Measurements from ENCODE around the gene ALPL.
"Not testable (repeated sequence)": the region's sequence is repeated elsewhere in the genome, so short reads cannot be mapped to it uniquely, and the experiment has no call there.

The ALPL gene

GRCh38 chr1:21509351-21510112 lies at the start of gene ALPL:
Gene ALPL, plus strand, starts transcription at chr1:21509423. Its CDS starts 44,659 bp downstream, at chr1:21554082.
- DNase-seq = no peak
- in situ Hi-C loops (cut with MboI; ENCODE audit: low pct_unique_long_range_greater_than_20kb, low sequenced_read_pairs) = no loop called here

GRCh38 chr1:21465127-21465526 lies 44.1 kb upstream of the ALPL start:
- DNase-seq; in situ Hi-C loops (cut with MboI; ENCODE audit: low pct_unique_long_range_greater_than_20kb, low sequenced_read_pairs): not testable (repeated sequence)

GRCh38 chr1:21467946-21468345 lies 41.3 kb upstream of the ALPL start:
- in situ Hi-C loops (cut with MboI; ENCODE audit: low pct_unique_long_range_greater_than_20kb, low sequenced_read_pairs); DNase-seq: not testable (repeated sequence)

- DNase-seq = peak; percentile 56
- in situ Hi-C loops (cut with MboI; ENCODE audit: low pct_unique_long_range_greater_than_20kb, low sequenced_read_pairs) = no loop called here
Measured at GRCh38 chr1:21468599-21468998, 40.6 kb upstream of the ALPL start.

GRCh38 chr1:21469581-21469980 lies 39.6 kb upstream of the ALPL start:
- in situ Hi-C loops (cut with MboI; ENCODE audit: low pct_unique_long_range_greater_than_20kb, low sequenced_read_pairs) = no loop called here
- DNase-seq = no peak

- DNase-seq = no peak
Measured at GRCh38 chr1:21472861-21473260, 36.4 kb upstream of the ALPL start.

GRCh38 chr1:21478356-21478755 lies 30.9 kb upstream of the ALPL start:
- DNase-seq = no peak
- in situ Hi-C loops (cut with MboI; ENCODE audit: low pct_unique_long_range_greater_than_20kb, low sequenced_read_pairs) = no loop called here

More at GRCh38 chr1:21472861-21473260, 36.4 kb upstream of the ALPL start:
- in situ Hi-C loops (cut with MboI; ENCODE audit: low pct_unique_long_range_greater_than_20kb, low sequenced_read_pairs) = no loop called here

GRCh38 chr1:21483881-21484280 lies 25.3 kb upstream of the ALPL start:
- in situ Hi-C loops (cut with MboI; ENCODE audit: low pct_unique_long_range_greater_than_20kb, low sequenced_read_pairs) = not testable (repeated sequence)

GRCh38 chr1:21489146-21489545 lies 20.1 kb upstream of the ALPL start:
- DNase-seq = no peak
- in situ Hi-C loops (cut with MboI; ENCODE audit: low pct_unique_long_range_greater_than_20kb, low sequenced_read_pairs) = no loop called here

More at GRCh38 chr1:21483881-21484280, 25.3 kb upstream of the ALPL start:
- DNase-seq = not testable (repeated sequence)

- DNase-seq = peak; percentile 51
- in situ Hi-C loops (cut with MboI; ENCODE audit: low pct_unique_long_range_greater_than_20kb, low sequenced_read_pairs) = no loop called here
Measured at GRCh38 chr1:21490774-21491487, 18.3 kb upstream of the ALPL start.

- DNase-seq = peak; percentile 29
- in situ Hi-C loops (cut with MboI; ENCODE audit: low pct_unique_long_range_greater_than_20kb, low sequenced_read_pairs) = no loop called here
Measured at GRCh38 chr1:21491488-21492355, 17.5 kb upstream of the ALPL start.

- DNase-seq = no peak
- in situ Hi-C loops (cut with MboI; ENCODE audit: low pct_unique_long_range_greater_than_20kb, low sequenced_read_pairs) = no loop called here
Measured at GRCh38 chr1:21492356-21492625, 16.9 kb upstream of the ALPL start.

- in situ Hi-C loops (cut with MboI; ENCODE audit: low pct_unique_long_range_greater_than_20kb, low sequenced_read_pairs) = no loop called here
- no peak for DNase-seq
Measured at GRCh38 chr1:21494196-21494595, 15.0 kb upstream of the ALPL start.

GRCh38 chr1:21495225-21495820 lies 13.9 kb upstream of the ALPL start:
- in situ Hi-C loops (cut with MboI; ENCODE audit: low pct_unique_long_range_greater_than_20kb, low sequenced_read_pairs) = no loop called here

GRCh38 chr1:21496063-21496462 lies 13.2 kb upstream of the ALPL start:
- in situ Hi-C loops (cut with MboI; ENCODE audit: low pct_unique_long_range_greater_than_20kb, low sequenced_read_pairs) = no loop called here

More at GRCh38 chr1:21495225-21495820, 13.9 kb upstream of the ALPL start:
- DNase-seq = no peak

GRCh38 chr1:21496886-21497285 lies 12.3 kb upstream of the ALPL start:
- in situ Hi-C loops (cut with MboI; ENCODE audit: low pct_unique_long_range_greater_than_20kb, low sequenced_read_pairs) = no loop called here

More at GRCh38 chr1:21496063-21496462, 13.2 kb upstream of the ALPL start:
- DNase-seq = no peak

GRCh38 chr1:21497466-21498061 lies 11.7 kb upstream of the ALPL start:
- in situ Hi-C loops (cut with MboI; ENCODE audit: low pct_unique_long_range_greater_than_20kb, low sequenced_read_pairs) = no loop called here
- no peak for DNase-seq

More at GRCh38 chr1:21496886-21497285, 12.3 kb upstream of the ALPL start:
- no peak for DNase-seq

- DNase-seq = no peak
- in situ Hi-C loops (cut with MboI; ENCODE audit: low pct_unique_long_range_greater_than_20kb, low sequenced_read_pairs) = no loop called here
Measured at GRCh38 chr1:21499283-21499950, 9.8 kb upstream of the ALPL start.

Data from KBM-7 (cell line).